ENCODE measurements around the gene ATP7A. TPM values are rescaled to one million over a fixed set of nuclear protein-coding genes. Genes with fewer than 3 reads are reported as not detected.

ATP7A gene
- total RNA-seq, 2 donors from 2014 or later: 7.3 to 9.9 TPM

GRCh38 chrX:77925764-77926163, 15.3 kb downstream of the ATP7A start:
- ATAC-seq: no peak
- TF ChIP-seq POLR2A (IDR thresholded peaks at IDR 0.05): no peak
- no peak for TF ChIP-seq CTCF (IDR thresholded peaks at IDR 0.05)
- Histone ChIP-seq H3K27ac (no peak overlapping the region), H3K9me3 (no peaks in the 10 kb centered on the region), H3K4me1 (peaks cover 7% of the 10 kb centered on the region), H3K36me3 (replicated peaks in 1 of 2; ENCODE audit: insufficient read depth in 1 of 2, low read depth in 2 of 2) (no peaks in the 10 kb centered on the region), H3K27me3 (no peaks in the 10 kb centered on the region), H3K4me3 (no peak overlapping the region)
- no peak for DNase-seq
- intact Hi-C loops (cut with DNase I): no loop called here
- 39 to 47% methylated on average over 3 of the region's 3 CpGs for WGBS, 2 donors

- Histone ChIP-seq H3K36me3 (replicated peaks in 1 of 2; ENCODE audit: insufficient read depth in 1 of 2, low read depth in 2 of 2) (no peaks in the 10 kb centered on the region), H3K27ac (no peak overlapping the region), H3K27me3 (no peaks in the 10 kb centered on the region), H3K4me3 (no peak overlapping the region), H3K4me1 (no peaks in the 10 kb centered on the region), H3K9me3 (no peaks in the 10 kb centered on the region)
- 90 to 93% methylated on average over 1 of the region's 1 CpG for WGBS, 2 donors
- intact Hi-C loops (cut with DNase I): no loop called here
- no peak for ATAC-seq
- no peak for DNase-seq
- no peak for TF ChIP-seq POLR2A (IDR thresholded peaks at IDR 0.05)
- TF ChIP-seq CTCF (IDR thresholded peaks at IDR 0.05): no peak
Observed at GRCh38 chrX:77930581-77930980, 20.1 kb downstream of the ATP7A start.

GRCh38 chrX:77935886-77936285, 25.4 kb downstream of the ATP7A start:
- TF ChIP-seq POLR2A (IDR thresholded peaks at IDR 0.05) (no peak), CTCF (IDR thresholded peaks at IDR 0.05) (no peak)
- Histone ChIP-seq H3K36me3 (replicated peaks in 1 of 2; ENCODE audit: insufficient read depth in 1 of 2, low read depth in 2 of 2) (no peaks in the 10 kb centered on the region), H3K27me3 (no peaks in the 10 kb centered on the region), H3K4me1 (peaks cover 23% of the 10 kb centered on the region), H3K9me3 (no peaks in the 10 kb centered on the region), H3K27ac (no peak overlapping the region), H3K4me3 (no peak overlapping the region)
- ATAC-seq (no peak), DNase-seq (no peak)
- intact Hi-C loops (cut with DNase I): no loop called here
- WGBS, 2 donors: 82% methylated on average over 1 of the region's 1 CpG; no CpG with 5 or more reads in 1 of the 2 donors

- Histone ChIP-seq H3K27me3 (no peaks in the 10 kb centered on the region), H3K36me3 (replicated peaks in 1 of 2; ENCODE audit: insufficient read depth in 1 of 2, low read depth in 2 of 2) (no peaks in the 10 kb centered on the region), H3K27ac (no peak overlapping the region), H3K9me3 (no peaks in the 10 kb centered on the region), H3K4me1 (peaks cover 23% of the 10 kb centered on the region), H3K4me3 (no peak overlapping the region)
- ATAC-seq (no peak), DNase-seq (no peak)
- intact Hi-C loops (cut with DNase I): no loop called here
- TF ChIP-seq CTCF (IDR thresholded peaks at IDR 0.05): no peak
- no peak for TF ChIP-seq POLR2A (IDR thresholded peaks at IDR 0.05)
Observed at GRCh38 chrX:77936299-77936698, 25.8 kb downstream of the ATP7A start.

- ATAC-seq (peak; percentile 92), DNase-seq (no peak)
- intact Hi-C loops (cut with DNase I): no loop called here
- peak overlapping the region in 3 of 4 donors; percentile 32 to 57 (median 53) for H3K27ac ChIP-seq
- no peaks in the 10 kb centered on the region for H3K9me3 ChIP-seq
- no peaks in the 10 kb centered on the region for H3K27me3 ChIP-seq
- TF ChIP-seq CTCF (IDR thresholded peaks at IDR 0.05) (no peak), POLR2A (IDR thresholded peaks at IDR 0.05) (no peak)
- no peak overlapping the region for H3K4me3 ChIP-seq
- peaks cover 23% of the 10 kb centered on the region for H3K4me1 ChIP-seq
- H3K36me3 ChIP-seq (replicated peaks in 1 of 2; ENCODE audit: insufficient read depth in 1 of 2, low read depth in 2 of 2): no peaks in the 10 kb centered on the region
- 20 to 26% methylated on average over 3 of the region's 3 CpGs for WGBS, 2 donors
Observed at GRCh38 chrX:77937291-77937690, 26.8 kb downstream of the ATP7A start.
